ENCODE measurements around the gene NPLOC4.

The NPLOC4 gene

GRCh38 chr17:81652906-81653771, 16.2 kb upstream of the NPLOC4 start:
- H3K27me3 ChIP-seq (ENCODE audit: insufficient read depth, low read length, poor library complexity), result no peaks in the 10 kb centered on the region
- H3K4me1 ChIP-seq (ENCODE audit: insufficient read depth, low read length), result no peaks in the 10 kb centered on the region
- peaks cover 2% of the 10 kb centered on the region for H3K9me3 ChIP-seq (ENCODE audit: insufficient read depth, low read length, severe bottlenecking)
- TF ChIP-seq CTCF (IDR thresholded peaks at IDR 0.05; ENCODE audit: borderline replicate concordance, extremely low read depth, low read length, poor library complexity, severe bottlenecking) (no peak), EZH2 (IDR thresholded peaks at IDR 0.05; ENCODE audit: borderline replicate concordance, low read depth, low read length, severe bottlenecking) (no peak)
- no peak overlapping the region for H3K27ac ChIP-seq (ENCODE audit: low read length)
- no peaks in the 10 kb centered on the region for H3K36me3 ChIP-seq (ENCODE audit: insufficient read depth, low read length)
- no peak overlapping the region for H3K9ac ChIP-seq (ENCODE audit: low read depth, low read length)
- ATAC-seq (ENCODE audit: insufficient read depth, low read depth) (peak; percentile 72; the same call in 2 of the 3 replicates), DNase-seq (peak; percentile 39)
- H3K4me3 ChIP-seq (ENCODE audit: low read depth in 1 of 2, low read length in 2 of 2), result no peak overlapping the region
- H3K4me2 ChIP-seq (ENCODE audit: insufficient read depth, low read length), result no peak overlapping the region
- no peaks in the 10 kb centered on the region for H3K79me2 ChIP-seq (ENCODE audit: insufficient read depth, low read length)
- no peak overlapping the region for H2AFZ ChIP-seq (ENCODE audit: low read depth, low read length)
- no peaks in the 10 kb centered on the region for H4K20me1 ChIP-seq (ENCODE audit: insufficient read depth, low read length)

GRCh38 chr17:81651692-81652091, 14.8 kb upstream of the NPLOC4 start:
- no peak for TF ChIP-seq CTCF (IDR thresholded peaks at IDR 0.05; ENCODE audit: borderline replicate concordance, extremely low read depth, low read length, poor library complexity, severe bottlenecking)
- TF ChIP-seq EZH2 (IDR thresholded peaks at IDR 0.05; ENCODE audit: borderline replicate concordance, low read depth, low read length, severe bottlenecking), result no peak
- Histone ChIP-seq H2AFZ (ENCODE audit: low read depth, low read length) (no peak overlapping the region), H3K4me3 (ENCODE audit: low read depth in 1 of 2, low read length in 2 of 2) (no peak overlapping the region), H3K4me1 (ENCODE audit: insufficient read depth, low read length) (no peaks in the 10 kb centered on the region), H3K79me2 (ENCODE audit: insufficient read depth, low read length) (no peaks in the 10 kb centered on the region), H3K27ac (ENCODE audit: low read length) (no peak overlapping the region), H3K27me3 (ENCODE audit: insufficient read depth, low read length, poor library complexity) (no peaks in the 10 kb centered on the region), H3K9me3 (ENCODE audit: insufficient read depth, low read length, severe bottlenecking) (peaks cover 2% of the 10 kb centered on the region), H3K4me2 (ENCODE audit: insufficient read depth, low read length) (no peak overlapping the region), H3K36me3 (ENCODE audit: insufficient read depth, low read length) (no peaks in the 10 kb centered on the region), H4K20me1 (ENCODE audit: insufficient read depth, low read length) (no peaks in the 10 kb centered on the region), H3K9ac (ENCODE audit: low read depth, low read length) (no peak overlapping the region)
- no peak for ATAC-seq (ENCODE audit: insufficient read depth, low read depth)
- no peak for DNase-seq

GRCh38 chr17:81650951-81651350, 14.0 kb upstream of the NPLOC4 start:
- Histone ChIP-seq H3K27ac (ENCODE audit: low read length) (no peak overlapping the region), H3K79me2 (ENCODE audit: insufficient read depth, low read length) (no peaks in the 10 kb centered on the region), H3K9ac (ENCODE audit: low read depth, low read length) (no peak overlapping the region), H4K20me1 (ENCODE audit: insufficient read depth, low read length) (no peaks in the 10 kb centered on the region), H3K36me3 (ENCODE audit: insufficient read depth, low read length) (no peaks in the 10 kb centered on the region), H3K9me3 (ENCODE audit: insufficient read depth, low read length, severe bottlenecking) (peaks cover 2% of the 10 kb centered on the region), H3K4me3 (ENCODE audit: low read depth in 1 of 2, low read length in 2 of 2) (no peak overlapping the region), H3K4me2 (ENCODE audit: insufficient read depth, low read length) (no peak overlapping the region), H3K27me3 (ENCODE audit: insufficient read depth, low read length, poor library complexity) (no peaks in the 10 kb centered on the region), H2AFZ (ENCODE audit: low read depth, low read length) (no peak overlapping the region), H3K4me1 (ENCODE audit: insufficient read depth, low read length) (no peaks in the 10 kb centered on the region)
- DNase-seq (no peak), ATAC-seq (ENCODE audit: insufficient read depth, low read depth) (0 out of 3 replicates have a peak, but pooled peaks have one; percentile 27)
- TF ChIP-seq EZH2 (IDR thresholded peaks at IDR 0.05; ENCODE audit: borderline replicate concordance, low read depth, low read length, severe bottlenecking) (no peak), CTCF (IDR thresholded peaks at IDR 0.05; ENCODE audit: borderline replicate concordance, extremely low read depth, low read length, poor library complexity, severe bottlenecking) (no peak)

All from DND-41 (cell line).